Transverse colon (tissue), 4 donors: ENCODE measurements around the gene GALNT11. TPM values are rescaled to one million over a fixed set of nuclear protein-coding genes. Genes with fewer than 3 reads are reported as not detected.

Experiments
- DNase-seq: peaks from one replicate; pipeline ENCODE4 v3.0.0-alpha.2; 2019
- H3K27ac ChIP-seq, 4 donors: fragments of 200-600 bp; sonication (generic); 2 replicates each; pipeline ENCODE4 v1.5.1; 2016 to 2018; ENCODE audit warnings: inconsistent platforms in 4 of 4
- H3K27me3 ChIP-seq: fragments of 200-600 bp; sonication (generic); 2 replicates; pipeline ENCODE4 v1.5.1; 2017; ENCODE audit warnings: inconsistent platforms
- H3K36me3 ChIP-seq, 4 donors: fragments of 200-600 bp; sonication (generic); 2 replicates each; pipeline ENCODE4 v1.5.1; 2017 to 2019; ENCODE audit warnings: inconsistent platforms in 4 of 4
- H3K4me1 ChIP-seq, 4 donors: fragments of 200-600 bp; sonication (generic); 2 replicates each; pipeline ENCODE4 v1.5.1; 2017 to 2020; ENCODE audit warnings: inconsistent platforms in 4 of 4
- H3K4me3 ChIP-seq, 4 donors: fragments of 200-600 bp; sonication (generic); 1 replicate in 1 of 4; 2 replicates in 3 of 4; pipeline versions ENCODE4 v1.5.1 to v1.6.1; 2017 to 2019; ENCODE audit warnings: inconsistent platforms in 4 of 4
- H3K9me3 ChIP-seq, 2 donors: fragments of 200-600 bp; sonication (generic); 2 replicates each; pipeline ENCODE4 v1.5.1; 2017 to 2019; ENCODE audit warnings: inconsistent platforms in 2 of 2
- CTCF ChIP-seq, 5 experiments: fragments of 200-600 bp in 3 of 5; fragments of 450-650 bp in 2 of 5; sonication (generic) in 3 of 5; IDR thresholded peaks; 1 replicate in 2 of 5; 2 replicates in 3 of 5; pipeline ENCODE4 v1.5.1; 2016 to 2017; ENCODE audit warnings: antibody characterized with exemption in 5 of 5, inconsistent platforms in 3 of 5, mild to moderate bottlenecking in 2 of 5, moderate library complexity in 1 of 5
- EP300 ChIP-seq: sonication (generic); formaldehyde crosslinking; IDR thresholded peaks from one replicate; pipeline ENCODE4 v1.6.1; 2017; ENCODE audit warnings: antibody characterized with exemption, low read depth
- POLR2A ChIP-seq: fragments of 450-650 bp; IDR thresholded peaks from one replicate; pipeline ENCODE4 v1.6.1; 2016; ENCODE audit warnings: antibody characterized with exemption, mild to moderate bottlenecking, moderate library complexity
- POLR2AphosphoS5 ChIP-seq, 3 donors: sonication (generic); formaldehyde crosslinking; IDR thresholded peaks; one replicate each; pipeline ENCODE4 v1.6.1; 2016; ENCODE audit warnings: antibody characterized with exemption in 3 of 3
- WGBS, 2 donors: methylation state at CpG; one replicate each; pipeline ENCODE4 v1.1.5; 2018; ENCODE audit warnings: low coverage in 1 of 2; 5-methylcytosine and 5-hydroxymethylcytosine counted together
- in situ Hi-C, 4 donors: fragments of 200-750 bp; cut with MboI; loops; one replicate each; pipeline versions ENCODE4 v1.15.0 to v1.15.1; 2017; ENCODE audit warnings: low sequenced_read_pairs in 3 of 4, low pct_ligation_motif_present in 1 of 4, low pct_unique_long_range_greater_than_20kb in 1 of 4
- intact Hi-C: fragments of 100-400 bp; cut with DNase I; formaldehyde crosslinking; loops from one replicate; pipeline ENCODE4 v1.15.1; 2023; ENCODE audit warnings: low total_unique reads
- total RNA-seq, 4 donors: library from RNA; depleted of rRNA; stranded (reverse); fragments of >200 nt; gene quantifications; one replicate each; pipeline ENCODE4 v1.1.0, GENCODE V29; 2016

Gene GALNT11
- total RNA-seq, 4 donors from 2014 or later = 14.7 to 36.2 (median 24.0) TPM

GRCh38 chr7:152046531-152046930, 21.1 kb downstream of the GALNT11 start:
- in situ Hi-C loops (no loop called here), intact Hi-C loops (no loop called here)
- no peak overlapping the region for H3K4me3 ChIP-seq
- H3K9me3 ChIP-seq = peaks cover 0 to 13% of the 10 kb centered on the region in 2 donors
- no peak for TF ChIP-seq POLR2AphosphoS5 (IDR thresholded peaks at IDR 0.05)
- TF ChIP-seq EP300 = no peak
- TF ChIP-seq CTCF (IDR thresholded peaks at IDR 0.05) = no peak
- no peak for TF ChIP-seq POLR2A
- H3K27me3 ChIP-seq = no peaks in the 10 kb centered on the region
- no peak overlapping the region for H3K27ac ChIP-seq
- H3K4me1 ChIP-seq = peaks cover 0 to 4% (median 0%) of the 10 kb centered on the region in 4 donors
- DNase-seq = no peak
- no peaks in the 10 kb centered on the region for H3K36me3 ChIP-seq

- no peaks in the 10 kb centered on the region for H3K27me3 ChIP-seq
- H3K36me3 ChIP-seq = no peaks in the 10 kb centered on the region
- no peak for TF ChIP-seq POLR2AphosphoS5 (IDR thresholded peaks at IDR 0.05)
- TF ChIP-seq CTCF (IDR thresholded peaks at IDR 0.05) = no peak
- no peak overlapping the region for H3K4me3 ChIP-seq
- 97 to 100% methylated on average over 2 of the region's 2 CpGs for WGBS, 2 donors
- no peak overlapping the region for H3K27ac ChIP-seq
- H3K4me1 ChIP-seq = peaks cover 0 to 4% (median 0%) of the 10 kb centered on the region in 4 donors
- in situ Hi-C loops = no loop called here
- intact Hi-C loops = no loop called here
- peaks cover 0 to 13% of the 10 kb centered on the region in 2 donors for H3K9me3 ChIP-seq
- DNase-seq = no peak
Observed at GRCh38 chr7:152048051-152048450, 22.6 kb downstream of the GALNT11 start.

DNA sequence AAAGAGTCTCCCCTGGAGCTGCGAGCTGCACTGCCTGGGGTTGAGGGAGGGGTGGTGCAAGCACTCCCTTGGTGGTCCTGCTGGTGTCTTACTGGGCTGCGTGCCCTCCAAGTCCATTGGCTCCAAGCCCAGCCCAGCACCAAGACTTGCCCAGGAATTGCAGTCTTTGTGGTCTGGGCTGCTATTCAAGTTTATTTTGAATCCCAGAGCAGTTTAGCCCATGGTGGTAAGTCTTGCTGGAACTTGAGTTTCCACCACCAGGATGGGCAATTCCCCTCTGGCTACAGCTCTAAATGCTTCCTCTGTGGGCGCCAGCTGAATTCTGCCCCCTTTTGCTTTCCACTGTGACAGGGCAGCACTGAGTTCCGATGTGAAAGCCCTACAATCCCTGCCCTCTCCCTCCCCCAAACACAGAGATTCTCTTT, 25.1 kb downstream of the GALNT11 start:
- in situ Hi-C loops (no loop called here), intact Hi-C loops (no loop called here)
- Histone ChIP-seq H3K27ac (no peak overlapping the region), H3K9me3 (peaks cover 0 to 3% of the 10 kb centered on the region in 2 donors), H3K27me3 (no peaks in the 10 kb centered on the region), H3K4me3 (no peak overlapping the region), H3K36me3 (no peaks in the 10 kb centered on the region), H3K4me1 (peaks cover 0 to 4% (median 0%) of the 10 kb centered on the region in 4 donors)
- DNase-seq = no peak
- WGBS, 2 donors = 74% methylated on average over 4 of the region's 4 CpGs; no CpG with 5 or more reads in 1 of the 2 donors
- TF ChIP-seq CTCF (IDR thresholded peaks at IDR 0.05) = no peak
- TF ChIP-seq POLR2A = no peak
- no peak for TF ChIP-seq EP300
- TF ChIP-seq POLR2AphosphoS5 (IDR thresholded peaks at IDR 0.05) = no peak

- 95 to 97% methylated on average over 3 of the region's 3 CpGs for WGBS, 2 donors
- in situ Hi-C loops = no loop called here
Observed at GRCh38 chr7:152051968-152052367, 26.5 kb downstream of the GALNT11 start.

More at GRCh38 chr7:152051968-152052367, 26.5 kb downstream of the GALNT11 start:
- no peaks in the 10 kb centered on the region for H3K9me3 ChIP-seq
- no peaks in the 10 kb centered on the region for H3K36me3 ChIP-seq
- no peak for DNase-seq
- no peak overlapping the region for H3K4me3 ChIP-seq
- H3K4me1 ChIP-seq = peaks cover 0 to 4% (median 0%) of the 10 kb centered on the region in 4 donors
- no peaks in the 10 kb centered on the region for H3K27me3 ChIP-seq
- no peak for TF ChIP-seq POLR2A
- TF ChIP-seq EP300 = no peak
- TF ChIP-seq POLR2AphosphoS5 (IDR thresholded peaks at IDR 0.05) = no peak
- no peak for TF ChIP-seq CTCF (IDR thresholded peaks at IDR 0.05)
- intact Hi-C loops = no loop called here
- H3K27ac ChIP-seq = no peak overlapping the region
